K562 (cell line): Measurements from ENCODE around the gene OCIAD1. TPM values are rescaled to one million over a fixed set of nuclear protein-coding genes. Genes with fewer than 3 reads are reported as not detected.

Source experiments
- ATAC-seq: fragments of 200-7000 bp; cut with Tn5 transposase; 3 replicates; pipeline ENCODE4 v1.9.1; 2020; ENCODE audit warnings: moderate library complexity
- BruUV-seq: library from RNA; stranded (reverse); fragments of 400-500 nt; replicated peaks from 2 replicates; lab custom pipeline; 2021; lab: Mats Ljungman, UMichigan
- CTCF ChIA-PET: fragments of 300-600 bp; formaldehyde crosslinking; extraction: SDS; loops from one replicate; lab custom pipeline; 2021; ENCODE audit warnings: low intra/inter-chr PET ratio; lab: Yijun Ruan, JAX
- POLR2A ChIA-PET: fragments of 300-600, 350-650 bp; sonication (Branson Sonifier 250); formaldehyde crosslinking; extraction: SDS; loops from one replicate; lab custom pipeline; 2021; ENCODE audit warnings: antibody characterized with exemption, inconsistent platforms; lab: Yijun Ruan, JAX
- DNase-seq, 4 experiments: peaks; one replicate each; pipeline versions ENCODE4 v3.0.0 to v3.0.0-alpha.2; 2011 to 2018; ENCODE audit warnings: low spot score in 3 of 4, mixed read lengths in 3 of 4; ENCODE audit errors: extremely low read depth in 1 of 4
- FAIRE-seq: peaks from 2 replicates; lab custom pipeline; 2011; peaks lifted over from hg19 to GRCh38; lab: Jason Lieb, UNC
- H2AFZ ChIP-seq: 2 replicates; pipeline ENCODE4 v1.6.0; 2011; ENCODE audit warnings: low read depth, low read length, control low read depth, inconsistent platforms
- H3K27ac ChIP-seq: fragments of 200-600 bp; 3 replicates; pipeline ENCODE4 v1.8.0; 2011; ENCODE audit warnings: low read depth, mild to moderate bottlenecking, control low read depth, inconsistent platforms, low read length, moderate library complexity, mixed read lengths; ENCODE audit errors: extremely low read depth
- H3K27me3 ChIP-seq, 2 experiments: fragments of 300-600 bp in 1 of 2; 2 replicates in 1 of 2; 3 replicates in 1 of 2; pipeline versions ENCODE4 v1.6.0 to v1.8.0; 2011; ENCODE audit warnings: inconsistent platforms in 2 of 2, low read length in 2 of 2, mild to moderate bottlenecking in 1 of 2, mixed read lengths in 1 of 2, moderate library complexity in 1 of 2; ENCODE audit not compliant: control insufficient read depth in 2 of 2, insufficient read depth in 2 of 2
- H3K36me3 ChIP-seq: fragments of 300-600 bp; 3 replicates; pipeline ENCODE4 v1.8.0; 2011; ENCODE audit warnings: mild to moderate bottlenecking, low read length, inconsistent platforms; ENCODE audit not compliant: control insufficient read depth, insufficient read depth
- H3K4me1 ChIP-seq, 2 experiments: fragments of 200-600 bp in 1 of 2; replicated peaks in 1 of 2; 2 replicates in 1 of 2; 3 replicates in 1 of 2; pipeline versions ENCODE4 v1.5.1 to v1.8.0; 2011; ENCODE audit warnings: inconsistent platforms in 2 of 2, low read length in 2 of 2, mild to moderate bottlenecking in 1 of 2, mixed read lengths in 1 of 2, moderate library complexity in 1 of 2; ENCODE audit not compliant: control insufficient read depth in 2 of 2, insufficient read depth in 2 of 2
- H3K4me2 ChIP-seq: 2 replicates; pipeline ENCODE4 v1.6.1; 2011; ENCODE audit warnings: low read length, control low read depth, inconsistent platforms, mixed read lengths; ENCODE audit not compliant: insufficient read depth
- H3K4me3 ChIP-seq: fragments of 200-600 bp; sonication (generic), shearing (Covaris generic); 2 replicates; pipeline ENCODE4 v1.5.1; 2016; ENCODE audit warnings: control low read depth, inconsistent platforms
- H3K79me2 ChIP-seq: fragments of 200-600 bp; 3 replicates; pipeline ENCODE4 v1.8.0; 2011; ENCODE audit warnings: low read length, inconsistent platforms; ENCODE audit not compliant: control insufficient read depth, insufficient read depth
- H3K9ac ChIP-seq, 2 experiments: 2 replicates each; pipeline versions ENCODE4 v1.6.0 to v1.6.1; 2011; ENCODE audit warnings: low read depth in 2 of 2, low read length in 2 of 2, control low read depth in 1 of 2, inconsistent platforms in 1 of 2, mild to moderate bottlenecking in 1 of 2, mixed read lengths in 1 of 2; ENCODE audit not compliant: insufficient read depth in 1 of 2
- H3K9me1 ChIP-seq: one replicate; pipeline ENCODE4 v1.6.0; 2011; ENCODE audit warnings: inconsistent platforms, mild to moderate bottlenecking, low read length, moderate library complexity; ENCODE audit not compliant: control insufficient read depth, insufficient read depth
- H3K9me3 ChIP-seq: replicated peaks from 2 replicates; pipeline ENCODE4 v1.5.1; 2011; ENCODE audit warnings: low read depth, low read length, inconsistent platforms; ENCODE audit not compliant: control insufficient read depth, insufficient read depth
- H4K20me1 ChIP-seq: replicated peaks from 2 replicates; pipeline ENCODE4 v1.6.1; 2011; ENCODE audit warnings: low read length, inconsistent platforms, mixed read lengths; ENCODE audit not compliant: control insufficient read depth, insufficient read depth
- CBX1 ChIP-seq: sonication (generic); IDR thresholded peaks from 2 replicates; pipeline ENCODE4 v1.6.1; 2016; ENCODE audit warnings: antibody characterized with exemption, low read depth, mild to moderate bottlenecking
- FOXM1 ChIP-seq, 2 experiments: fragments of 450-650 bp in 1 of 2; sonication (generic) in 1 of 2; formaldehyde crosslinking in 1 of 2; IDR thresholded peaks; 2 replicates each; pipeline versions ENCODE4 v1.6.1 to v1.9.0; 2017 to 2022; ENCODE audit warnings: low read depth in 2 of 2, mild to moderate bottlenecking in 2 of 2, missing genetic modification reagents in 1 of 2, moderate library complexity in 1 of 2
- GTF2F1 ChIP-seq: IDR thresholded peaks from 2 replicates; pipeline ENCODE4 v1.6.1; 2011; ENCODE audit warnings: low read depth, low read length, improper control_type of control experiment
- HEY1 ChIP-seq: fragments of 250-450 bp; sonication (Bioruptor Pico); IDR thresholded peaks from 2 replicates; pipeline ENCODE4 v1.5.0; 2020; ENCODE audit warnings: mild to moderate bottlenecking, moderate library complexity, borderline replicate concordance
- KDM1A ChIP-seq, 2 experiments: fragments of 450-650 bp; IDR thresholded peaks; 2 replicates each; pipeline ENCODE4 v1.6.1; 2016; ENCODE audit warnings: mild to moderate bottlenecking in 2 of 2
- SFPQ ChIP-seq: fragments of 200-400 bp; formaldehyde crosslinking; IDR thresholded peaks from 2 replicates; pipeline ENCODE4 v1.6.1; 2017; ENCODE audit warnings: mild to moderate bottlenecking, low read depth, low read length, moderate library complexity
- SIN3B ChIP-seq: fragments of 450-650 bp; IDR thresholded peaks from 2 replicates; pipeline ENCODE4 v1.6.1; 2017; ENCODE audit warnings: low read depth, mild to moderate bottlenecking, moderate library complexity
- SMARCA5 ChIP-seq: fragments of 450-650 bp; IDR thresholded peaks from 2 replicates; pipeline ENCODE4 v1.6.1; 2016
- ZBTB1 ChIP-seq: sonication (generic); formaldehyde crosslinking; IDR thresholded peaks from 2 replicates; pipeline ENCODE4 v1.8.1; 2023; ENCODE audit warnings: missing genetic modification reagents, low read depth, mild to moderate bottlenecking, borderline replicate concordance
- ZBTB49 ChIP-seq: sonication (generic); formaldehyde crosslinking; IDR thresholded peaks from 2 replicates; pipeline ENCODE4 v1.8.0; 2022; ENCODE audit warnings: missing genetic modification reagents, mild to moderate bottlenecking, borderline replicate concordance
- ZNF239 ChIP-seq: fragments of 250-450 bp; sonication (Bioruptor Pico); IDR thresholded peaks from 2 replicates; pipeline ENCODE4 v1.4.0; 2020; ENCODE audit warnings: mild to moderate bottlenecking
- ZNF408 ChIP-seq: fragments of 250-450 bp; sonication (Bioruptor Pico); IDR thresholded peaks from 2 replicates; pipeline ENCODE4 v1.4.0; 2020; ENCODE audit warnings: low read depth, mild to moderate bottlenecking, moderate library complexity
- ZNF668 ChIP-seq: fragments of 250-450 bp; sonication (Bioruptor Pico); IDR thresholded peaks from 2 replicates; pipeline ENCODE4 v1.8.0; 2022; ENCODE audit warnings: mild to moderate bottlenecking, inconsistent platforms
- WGBS: fragments of 100-300 bp; shearing (Covaris generic); methylation state at CpG from one replicate; pipeline ENCODE4 v1.1.6; 2016; ENCODE audit warnings: low coverage, mixed read lengths; ENCODE audit not compliant: insufficient coverage; ENCODE audit errors: missing lambda C conversion rate; 5-methylcytosine and 5-hydroxymethylcytosine counted together
- in situ Hi-C: fragments of 300-500 bp; cut with MboI; formaldehyde crosslinking; loops from 4 replicates; pipeline ENCODE4 v1.15.0; 2018; ENCODE audit warnings: inconsistent platforms, mixed read lengths
- intact Hi-C: fragments of 100-400 bp; cut with micrococcal nuclease; formaldehyde crosslinking; loops from 2 replicates; pipeline ENCODE4 v1.14.2; 2022
- polyA plus RNA-seq, 8 experiments: library from polyadenylated mRNA; depleted of rRNA in 4 of 8; stranded (reverse) in 5 of 8; unstranded in 3 of 8; fragments of >200 nt; fragmentation: Nextera tagmentation in 2 of 8; fragmentation: Illumina TruSeq in 1 of 8; extraction: Ambion mirVana in 2 of 8; extraction: Trizol in 1 of 8; gene quantifications; 2 replicates each; pipeline versions ENCODE4 v1.2.1 to v1.2.3, GENCODE V29; 2011 to 2014; ENCODE audit warnings: inconsistent platforms in 1 of 8, missing spikeins in 1 of 8
- total RNA-seq, 7 experiments: library from RNA; depleted of rRNA in 6 of 7; stranded (reverse); fragments of >200 nt in 6 of 7; fragmentation: Illumina TruSeq in 2 of 7; extraction: Trizol in 2 of 7; gene quantifications; 2 replicates each; pipeline versions ENCODE4 v1.2.1 to v1.2.3, GENCODE V29; 2011 to 2021; ENCODE audit warnings: low replicate concordance in 1 of 7

OCIAD1 gene
- total and polyA plus RNA-seq, 9 of the 15 experiments (the other 6 are each of a cell fraction or from before 2014, with no cell fraction given) = 99.0 to 358 (median 196) TPM

GRCh38 chr4:48904101-48904500 is 73.2 kb downstream of the OCIAD1 start:
- no peak for TF ChIP-seq SIN3B
- TF ChIP-seq SMARCA5 = no peak
- TF ChIP-seq CBX1 = no peak
- TF ChIP-seq ZNF408 = no peak
- TF ChIP-seq FOXM1 (IDR thresholded peaks at IDR 0.05; ENCODE audit: low read depth) = no peak
- TF ChIP-seq FOXM1 (CRISPR knock-in tag; IDR thresholded peaks at IDR 0.05; ENCODE audit: low read depth) = no peak
- TF ChIP-seq ZNF239 (CRISPR knock-in tag) = no peak
- TF ChIP-seq ZBTB49 (CRISPR knock-in tag) = no peak
- TF ChIP-seq HEY1 (CRISPR knock-in tag) = no peak
- TF ChIP-seq KDM1A (IDR thresholded peaks at IDR 0.05) = no peak
- no peak for TF ChIP-seq GTF2F1
- no peak for TF ChIP-seq SFPQ
- no peak for TF ChIP-seq ZNF668 (CRISPR knock-in tag)
- TF ChIP-seq ZBTB1 (CRISPR knock-in tag) = no peak
- Histone ChIP-seq H3K27ac (no peak overlapping the region), H3K79me2 (no peaks in the 10 kb centered on the region), H3K36me3 (no peaks in the 10 kb centered on the region), H3K9me1 (no peaks in the 10 kb centered on the region), H2AFZ (no peak overlapping the region), H3K27me3 (no peaks in the 10 kb centered on the region), H3K4me1 (peaks cover 6 to 11% of the 10 kb centered on the region in 2 experiments; a peak in 4 of 5 replicates), H3K4me2 (no peak overlapping the region), H3K9ac (no peak overlapping the region), H3K9me3 (no peaks in the 10 kb centered on the region), H3K4me3 (no peak overlapping the region), H4K20me1 (no peaks in the 10 kb centered on the region)
- no peak for FAIRE-seq
- in situ Hi-C loops = no loop called here
- BruUV-seq = no TSS peak
- ATAC-seq = no peak
- POLR2A ChIA-PET = no interaction called here
- intact Hi-C loops = no loop called here
- 21% methylated on average over 4 of the region's 4 CpGs for WGBS
- DNase-seq = no peak
- CTCF ChIA-PET = no interaction called here
